22Rv1 (cell line): ENCODE measurements around the gene HSD17B13.

Experiments used
- H3K27ac ChIP-seq: fragments of 450-650 bp; 2 replicates; pipeline ENCODE4 v1.5.1; 2017
- ZFX ChIP-seq: fragments of 450-650 bp; IDR thresholded peaks from 2 replicates; pipeline ENCODE4 v1.6.1; 2017; ENCODE audit warnings: antibody characterized with exemption, borderline replicate concordance
- TF ChIP-seq, protein P1 (sequence below): fragments of 450-650 bp; IDR thresholded peaks from 2 replicates; pipeline ENCODE4 v1.5.1; 2017; ENCODE audit warnings: mild to moderate bottlenecking

HSD17B13 gene

DNA sequence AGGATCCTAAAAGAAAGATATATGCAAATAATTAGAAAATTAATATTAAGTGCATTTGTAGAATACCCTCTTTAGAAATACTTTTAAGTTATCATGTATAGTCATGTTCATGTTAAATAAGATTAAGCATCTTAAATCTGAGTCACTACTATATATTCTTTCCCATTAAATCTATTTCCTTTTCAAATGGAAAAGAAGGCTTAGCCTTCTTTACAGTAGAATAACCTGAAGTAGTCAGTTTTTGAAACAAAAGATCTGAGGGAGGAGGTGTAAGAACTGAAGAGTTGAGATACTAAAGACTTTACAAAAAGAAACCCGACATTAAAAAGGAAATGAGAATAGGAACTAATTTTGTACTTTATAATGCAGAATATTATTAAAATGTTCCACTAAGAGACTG, 14.7 kb upstream of the HSD17B13 start:
- TF ChIP-seq, protein P1, sequence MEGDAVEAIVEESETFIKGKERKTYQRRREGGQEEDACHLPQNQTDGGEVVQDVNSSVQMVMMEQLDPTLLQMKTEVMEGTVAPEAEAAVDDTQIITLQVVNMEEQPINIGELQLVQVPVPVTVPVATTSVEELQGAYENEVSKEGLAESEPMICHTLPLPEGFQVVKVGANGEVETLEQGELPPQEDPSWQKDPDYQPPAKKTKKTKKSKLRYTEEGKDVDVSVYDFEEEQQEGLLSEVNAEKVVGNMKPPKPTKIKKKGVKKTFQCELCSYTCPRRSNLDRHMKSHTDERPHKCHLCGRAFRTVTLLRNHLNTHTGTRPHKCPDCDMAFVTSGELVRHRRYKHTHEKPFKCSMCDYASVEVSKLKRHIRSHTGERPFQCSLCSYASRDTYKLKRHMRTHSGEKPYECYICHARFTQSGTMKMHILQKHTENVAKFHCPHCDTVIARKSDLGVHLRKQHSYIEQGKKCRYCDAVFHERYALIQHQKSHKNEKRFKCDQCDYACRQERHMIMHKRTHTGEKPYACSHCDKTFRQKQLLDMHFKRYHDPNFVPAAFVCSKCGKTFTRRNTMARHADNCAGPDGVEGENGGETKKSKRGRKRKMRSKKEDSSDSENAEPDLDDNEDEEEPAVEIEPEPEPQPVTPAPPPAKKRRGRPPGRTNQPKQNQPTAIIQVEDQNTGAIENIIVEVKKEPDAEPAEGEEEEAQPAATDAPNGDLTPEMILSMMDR: no peak
- no peak for TF ChIP-seq ZFX
- H3K27ac ChIP-seq: no peak overlapping the region

GRCh38 chr4:87333267-87333666, 10.6 kb upstream of the HSD17B13 start:
- TF ChIP-seq, protein P1: no peak
- no peak for TF ChIP-seq ZFX
- H3K27ac ChIP-seq: no peak overlapping the region

DNA sequence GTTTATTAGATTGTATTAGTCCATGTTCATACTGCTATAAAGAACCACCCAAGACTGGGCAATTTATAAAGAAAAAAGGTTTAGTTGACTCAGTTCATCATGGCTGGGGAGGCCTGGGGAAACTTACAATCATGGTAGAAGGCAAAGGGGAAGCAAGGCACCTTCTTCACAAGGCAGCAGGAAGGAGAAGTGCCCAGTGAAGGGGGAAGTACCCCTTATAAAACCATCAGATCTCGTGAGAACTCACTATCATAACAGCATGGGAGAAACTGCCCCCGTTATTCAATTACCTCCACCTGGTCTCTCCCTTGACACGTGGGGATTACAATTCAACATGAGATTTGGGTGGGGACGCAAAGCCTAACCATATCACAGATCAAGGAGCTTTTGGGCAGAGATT, 8.1 kb upstream of the HSD17B13 start:
- H3K27ac ChIP-seq: no peak overlapping the region
- TF ChIP-seq, protein P1: no peak
- no peak for TF ChIP-seq ZFX

DNA sequence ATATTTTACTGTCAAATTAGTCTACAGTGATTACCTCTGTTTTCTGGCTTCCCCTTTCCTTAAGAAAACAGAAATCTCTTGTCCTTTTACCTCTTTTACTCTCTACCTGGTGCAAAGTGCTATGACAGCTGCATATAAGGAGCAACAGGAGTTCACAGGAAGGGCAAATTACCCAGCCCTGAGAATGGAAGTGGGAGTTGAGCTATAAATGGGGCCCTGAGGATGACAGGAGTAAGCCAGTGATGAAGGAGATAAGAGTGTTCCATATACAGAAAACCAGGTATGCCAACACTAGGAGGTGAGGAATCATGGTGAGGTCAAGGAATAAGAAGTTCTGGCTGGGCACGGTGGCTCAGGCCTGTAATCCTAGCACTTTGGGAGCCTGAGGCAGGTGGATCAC, 4.5 kb upstream of the HSD17B13 start:
- TF ChIP-seq ZFX: no peak
- TF ChIP-seq, protein P1: no peak
- no peak overlapping the region for H3K27ac ChIP-seq

- no peak for TF ChIP-seq ZFX
- TF ChIP-seq, protein P1: no peak
- no peak overlapping the region for H3K27ac ChIP-seq
Measured at GRCh38 chr4:87326460-87326859, 3.8 kb upstream of the HSD17B13 start.

DNA sequence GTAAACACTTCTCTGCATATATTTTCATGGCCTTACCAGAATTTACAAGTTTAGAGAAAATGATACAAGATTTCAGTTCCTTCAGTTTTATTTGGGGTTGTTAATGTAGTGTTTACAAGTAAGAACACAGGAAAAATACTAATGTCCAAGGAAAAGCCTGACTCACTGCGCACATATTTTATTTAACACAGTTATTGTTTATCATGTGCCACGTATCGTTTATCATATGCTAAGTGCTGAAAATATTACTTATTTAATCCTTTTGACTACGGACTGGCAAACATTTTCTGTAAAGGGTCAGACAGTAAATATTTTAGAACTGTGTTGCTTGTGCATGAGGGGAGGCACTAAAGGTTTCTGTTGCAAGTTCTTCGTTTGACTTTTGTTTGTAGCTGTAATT, 794 bp downstream of the HSD17B13 start:
- TF ChIP-seq, protein P1: no peak
- TF ChIP-seq ZFX: no peak
- no peak overlapping the region for H3K27ac ChIP-seq

GRCh38 chr4:87317527-87317926, 5.2 kb downstream of the HSD17B13 start:
- H3K27ac ChIP-seq: no peak overlapping the region
- TF ChIP-seq, protein P1: no peak
- no peak for TF ChIP-seq ZFX
